HepG2 (cell line): ENCODE data around the gene SH3GLB2. TPM values are rescaled to one million over a fixed set of nuclear protein-coding genes. Genes with fewer than 3 reads are reported as not detected.

Source experiments
- AKAP8 ChIP-seq: sonication (generic); formaldehyde crosslinking; IDR thresholded peaks from 2 replicates; pipeline ENCODE4 v1.5.1; 2020; ENCODE audit warnings: mild to moderate bottlenecking, missing genetic modification reagents
- ARID3A ChIP-seq: IDR thresholded peaks from 2 replicates; pipeline ENCODE4 v1.6.1; 2012; ENCODE audit warnings: low read depth, low read length, improper control_type of control experiment
- HNRNPK ChIP-seq: fragments of 200-400 bp; formaldehyde crosslinking; IDR thresholded peaks from 2 replicates; pipeline ENCODE4 v1.6.1; 2018; ENCODE audit warnings: low read length, low read depth, moderate library complexity, mild to moderate bottlenecking; ENCODE audit not compliant: poor library complexity, severe bottlenecking
- KDM2A ChIP-seq: sonication (generic); formaldehyde crosslinking; IDR thresholded peaks from 2 replicates; pipeline ENCODE4 v1.4.0; 2020; ENCODE audit warnings: low read depth, missing genetic modification reagents, borderline replicate concordance
- KDM4B ChIP-seq: sonication (generic); formaldehyde crosslinking; IDR thresholded peaks from 2 replicates; pipeline ENCODE4 v1.4.0; 2020; ENCODE audit warnings: missing genetic modification reagents
- KDM5A ChIP-seq: fragments of 200-600 bp; sonication (generic); IDR thresholded peaks from 2 replicates; pipeline ENCODE4 v1.7.0; 2018; ENCODE audit warnings: antibody characterized with exemption, mild to moderate bottlenecking, low read length, borderline replicate concordance
- KDM5B ChIP-seq: sonication (generic); formaldehyde crosslinking; IDR thresholded peaks from 2 replicates; pipeline ENCODE4 v1.4.0; 2020; ENCODE audit warnings: missing genetic modification reagents, mild to moderate bottlenecking, borderline replicate concordance
- MAFG ChIP-seq: sonication (generic); formaldehyde crosslinking; IDR thresholded peaks from 2 replicates; pipeline ENCODE4 v1.5.1; 2020; ENCODE audit warnings: mild to moderate bottlenecking, missing genetic modification reagents
- MED1 ChIP-seq: sonication (generic); formaldehyde crosslinking; IDR thresholded peaks from 2 replicates; pipeline ENCODE4 v1.4.0; 2020; ENCODE audit warnings: missing genetic modification reagents
- PAWR ChIP-seq: sonication (generic); formaldehyde crosslinking; IDR thresholded peaks from 2 replicates; pipeline ENCODE4 v1.4.0; 2020; ENCODE audit warnings: missing genetic modification reagents, mild to moderate bottlenecking, borderline replicate concordance
- POLR2G ChIP-seq: fragments of 200-400 bp; formaldehyde crosslinking; IDR thresholded peaks from 2 replicates; pipeline ENCODE4 v1.6.1; 2018; ENCODE audit warnings: mild to moderate bottlenecking, low read depth, low read length, moderate library complexity
- RARG ChIP-seq: sonication (generic); formaldehyde crosslinking; IDR thresholded peaks from 2 replicates; pipeline ENCODE4 v1.4.0; 2020; ENCODE audit warnings: low read depth, mild to moderate bottlenecking, missing genetic modification reagents
- RBM22 ChIP-seq: fragments of 200-400 bp; formaldehyde crosslinking; optimal IDR thresholded peaks from 2 replicates; pipeline ENCODE3; 2017; ENCODE audit warnings: mild to moderate bottlenecking, low read length, moderate library complexity
- RXRA ChIP-seq: sonication (generic); formaldehyde crosslinking; IDR thresholded peaks from 2 replicates; pipeline ENCODE4 v1.5.1; 2020; ENCODE audit warnings: missing genetic modification reagents
- U2AF2 ChIP-seq: fragments of 200-400 bp; formaldehyde crosslinking; IDR thresholded peaks from 2 replicates; pipeline ENCODE4 v1.6.1; 2017; ENCODE audit warnings: low read depth, mild to moderate bottlenecking, low read length
- ZBTB1 ChIP-seq: sonication (generic); formaldehyde crosslinking; IDR thresholded peaks from 2 replicates; pipeline ENCODE4 v1.4.0; 2020; ENCODE audit warnings: missing genetic modification reagents, borderline replicate concordance
- polyA plus RNA-seq, 8 experiments: library from polyadenylated mRNA; depleted of rRNA in 3 of 8; stranded (reverse) in 7 of 8; unstranded in 1 of 8; fragments of >200 nt; fragmentation: Illumina TruSeq in 4 of 8; extraction: Trizol in 4 of 8; gene quantifications; 2 replicates each; pipeline versions ENCODE4 v1.2.1 to v1.2.3, GENCODE V29; 2011 to 2016; ENCODE audit warnings: low read depth in 4 of 8, missing spikeins in 1 of 8, mixed read lengths in 1 of 8; ENCODE audit not compliant: insufficient read depth in 1 of 8
- total RNA-seq, 5 experiments: library from RNA; depleted of rRNA; stranded (reverse); fragments of >200 nt; fragmentation: Illumina TruSeq; extraction: Trizol; gene quantifications; 2 replicates each; pipeline ENCODE4 v1.2.3, GENCODE V29; 2016; ENCODE audit warnings: low read depth in 1 of 5
- TF ChIP-seq, protein P1 (sequence below): sonication (generic); formaldehyde crosslinking; IDR thresholded peaks from 2 replicates; pipeline ENCODE4 v1.5.0; 2020; ENCODE audit warnings: mild to moderate bottlenecking, missing genetic modification reagents, moderate library complexity
- TF ChIP-seq, protein P2 (sequence below): sonication (generic); formaldehyde crosslinking; IDR thresholded peaks from 2 replicates; pipeline ENCODE4 v1.9.0; 2021; ENCODE audit warnings: missing genetic modification reagents, mild to moderate bottlenecking, borderline replicate concordance
- TF ChIP-seq, protein P3 (sequence below): sonication (generic); formaldehyde crosslinking; IDR thresholded peaks from 2 replicates; pipeline ENCODE4 v1.5.1; 2020; ENCODE audit warnings: mild to moderate bottlenecking, missing genetic modification reagents, borderline replicate concordance

Gene SH3GLB2
- total and polyA plus RNA-seq, 2 of the 13 experiments (the other 11 are each of a cell fraction or from before 2014, with no cell fraction given) = 24.0 to 40.6 TPM

GRCh38 chr9:129006328-129007034 lies 21.6 kb downstream of the SH3GLB2 start (continued):
- TF ChIP-seq KDM5B (CRISPR knock-in tag) (no peak), RARG (CRISPR knock-in tag) (no peak), AKAP8 (CRISPR knock-in tag) (0 out of 2 replicates have a peak, but pooled peaks have one; percentile 45), RBM22 (peak; percentile 34), POLR2G (no peak; the same call in 1 of the 2 replicates), HNRNPK (no peak), ARID3A (no peak), MED1 (CRISPR knock-in tag) (0 out of 2 replicates have a peak, but pooled peaks have one; percentile 14), RXRA (no peak), KDM2A (CRISPR knock-in tag) (no peak), ZBTB1 (CRISPR knock-in tag) (no peak), MAFG (CRISPR knock-in tag) (no peak), PAWR (CRISPR knock-in tag) (no peak), KDM5A (no peak), U2AF2 (no peak), KDM4B (no peak)
- TF ChIP-seq, protein P1, sequence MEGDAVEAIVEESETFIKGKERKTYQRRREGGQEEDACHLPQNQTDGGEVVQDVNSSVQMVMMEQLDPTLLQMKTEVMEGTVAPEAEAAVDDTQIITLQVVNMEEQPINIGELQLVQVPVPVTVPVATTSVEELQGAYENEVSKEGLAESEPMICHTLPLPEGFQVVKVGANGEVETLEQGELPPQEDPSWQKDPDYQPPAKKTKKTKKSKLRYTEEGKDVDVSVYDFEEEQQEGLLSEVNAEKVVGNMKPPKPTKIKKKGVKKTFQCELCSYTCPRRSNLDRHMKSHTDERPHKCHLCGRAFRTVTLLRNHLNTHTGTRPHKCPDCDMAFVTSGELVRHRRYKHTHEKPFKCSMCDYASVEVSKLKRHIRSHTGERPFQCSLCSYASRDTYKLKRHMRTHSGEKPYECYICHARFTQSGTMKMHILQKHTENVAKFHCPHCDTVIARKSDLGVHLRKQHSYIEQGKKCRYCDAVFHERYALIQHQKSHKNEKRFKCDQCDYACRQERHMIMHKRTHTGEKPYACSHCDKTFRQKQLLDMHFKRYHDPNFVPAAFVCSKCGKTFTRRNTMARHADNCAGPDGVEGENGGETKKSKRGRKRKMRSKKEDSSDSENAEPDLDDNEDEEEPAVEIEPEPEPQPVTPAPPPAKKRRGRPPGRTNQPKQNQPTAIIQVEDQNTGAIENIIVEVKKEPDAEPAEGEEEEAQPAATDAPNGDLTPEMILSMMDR (CRISPR knock-in tag) = peak; percentile 81
- TF ChIP-seq, protein P2, sequence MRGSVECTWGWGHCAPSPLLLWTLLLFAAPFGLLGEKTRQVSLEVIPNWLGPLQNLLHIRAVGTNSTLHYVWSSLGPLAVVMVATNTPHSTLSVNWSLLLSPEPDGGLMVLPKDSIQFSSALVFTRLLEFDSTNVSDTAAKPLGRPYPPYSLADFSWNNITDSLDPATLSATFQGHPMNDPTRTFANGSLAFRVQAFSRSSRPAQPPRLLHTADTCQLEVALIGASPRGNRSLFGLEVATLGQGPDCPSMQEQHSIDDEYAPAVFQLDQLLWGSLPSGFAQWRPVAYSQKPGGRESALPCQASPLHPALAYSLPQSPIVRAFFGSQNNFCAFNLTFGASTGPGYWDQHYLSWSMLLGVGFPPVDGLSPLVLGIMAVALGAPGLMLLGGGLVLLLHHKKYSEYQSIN (CRISPR knock-in tag) = no peak
- TF ChIP-seq, protein P3, sequence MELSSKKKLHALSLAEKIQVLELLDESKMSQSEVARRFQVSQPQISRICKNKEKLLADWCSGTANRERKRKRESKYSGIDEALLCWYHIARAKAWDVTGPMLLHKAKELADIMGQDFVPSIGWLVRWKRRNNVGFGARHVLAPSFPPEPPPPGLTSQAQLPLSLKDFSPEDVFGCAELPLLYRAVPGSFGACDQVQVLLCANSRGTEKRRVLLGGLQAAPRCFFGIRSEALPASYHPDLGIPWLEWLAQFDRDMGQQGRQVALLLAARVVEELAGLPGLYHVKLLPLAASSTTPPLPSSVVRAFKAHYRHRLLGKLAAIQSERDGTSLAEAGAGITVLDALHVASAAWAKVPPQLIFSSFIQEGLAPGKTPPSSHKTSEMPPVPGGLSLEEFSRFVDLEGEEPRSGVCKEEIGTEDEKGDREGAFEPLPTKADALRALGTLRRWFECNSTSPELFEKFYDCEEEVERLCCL (CRISPR knock-in tag) = no peak
